HG03135 (cell line): Measurements from ENCODE around the gene S100A10.

ENCODE experiments used
- ATAC-seq: cut with Tn5 transposase; IDR thresholded peaks from one replicate; pipeline ENCODE4 v1.9.1; 2021; ENCODE audit warnings: mild to moderate bottlenecking, moderate library complexity; ENCODE audit not compliant: unreplicated experiment

Gene S100A10

DNA sequence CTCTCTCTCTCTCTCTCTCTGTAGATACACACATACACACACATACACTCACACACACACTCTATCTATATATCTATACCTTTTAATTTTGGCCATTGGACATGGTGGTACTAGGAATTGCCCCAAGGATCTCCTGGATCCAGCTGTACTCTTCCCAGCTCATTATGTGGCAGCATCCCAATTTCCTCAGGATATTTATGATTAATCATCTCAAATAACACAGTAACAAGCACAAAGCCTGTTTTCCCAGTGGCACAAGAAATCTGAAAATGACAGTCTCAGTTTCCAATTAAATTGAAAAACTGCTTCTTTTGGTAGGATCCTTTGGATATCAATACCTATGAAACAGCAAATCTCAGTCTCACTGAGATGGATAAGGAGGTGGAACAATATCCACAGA, 27.6 kb downstream of the S100A10 start:
- ATAC-seq, result no peak

DNA sequence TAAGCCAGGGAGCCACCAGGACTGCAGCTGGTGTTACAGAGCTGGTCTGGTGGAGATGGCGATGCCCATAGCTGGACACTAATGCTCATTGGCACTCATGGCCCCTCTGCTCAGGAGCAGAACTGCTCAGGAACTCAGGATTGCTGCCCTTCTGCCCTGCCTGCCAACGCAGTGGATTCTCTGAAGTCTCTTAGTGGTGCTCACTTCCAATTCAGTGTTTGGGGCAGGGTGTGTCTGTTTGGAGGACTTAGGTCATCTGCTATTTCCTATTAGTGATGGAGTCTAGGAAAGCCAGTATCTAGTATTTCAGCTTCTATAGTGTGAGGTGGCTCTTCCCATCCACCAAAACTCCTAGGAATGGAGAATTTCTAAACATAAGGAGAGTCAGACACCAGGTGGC, 29.1 kb downstream of the S100A10 start:
- no peak for ATAC-seq

DNA sequence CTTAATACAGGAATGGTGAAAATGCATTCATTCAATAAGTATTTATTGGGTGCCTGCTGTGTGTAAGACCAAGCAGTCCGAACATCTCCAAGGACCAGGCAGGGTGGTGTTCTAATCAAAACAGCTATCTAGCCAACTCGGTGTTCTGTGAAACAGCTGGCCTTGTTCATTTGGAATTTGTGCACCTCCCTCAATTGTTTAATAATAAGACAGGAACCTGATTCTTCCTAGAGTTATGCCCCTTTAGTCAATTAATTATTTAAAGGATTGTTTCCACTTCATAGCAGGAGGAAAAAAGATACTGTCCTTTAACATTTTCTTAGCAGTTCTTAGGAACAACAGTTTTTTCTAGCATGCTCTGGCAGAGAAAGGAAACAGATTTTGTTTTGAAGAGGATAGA, 30.4 kb downstream of the S100A10 start:
- no peak for ATAC-seq

DNA sequence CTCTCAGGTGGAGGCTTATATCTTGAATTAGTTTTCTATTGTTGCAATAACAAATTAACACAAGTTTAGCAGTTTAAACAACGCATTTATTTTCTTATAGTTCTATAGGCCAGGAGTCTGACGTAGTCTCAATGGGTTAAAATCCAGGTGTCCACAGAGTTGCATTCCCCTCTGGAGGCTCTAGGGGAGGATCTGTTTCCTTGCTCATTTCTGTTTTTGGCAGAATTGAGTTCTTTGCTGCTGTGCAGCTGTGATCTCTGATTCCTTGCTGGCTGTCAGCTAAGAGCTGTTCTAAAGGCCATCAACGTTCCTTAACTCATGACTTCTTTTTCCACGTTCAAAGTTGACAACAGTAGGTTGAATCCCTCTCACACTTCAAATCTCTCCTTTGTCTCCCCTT, 31.8 kb downstream of the S100A10 start:
- ATAC-seq, result no peak

DNA sequence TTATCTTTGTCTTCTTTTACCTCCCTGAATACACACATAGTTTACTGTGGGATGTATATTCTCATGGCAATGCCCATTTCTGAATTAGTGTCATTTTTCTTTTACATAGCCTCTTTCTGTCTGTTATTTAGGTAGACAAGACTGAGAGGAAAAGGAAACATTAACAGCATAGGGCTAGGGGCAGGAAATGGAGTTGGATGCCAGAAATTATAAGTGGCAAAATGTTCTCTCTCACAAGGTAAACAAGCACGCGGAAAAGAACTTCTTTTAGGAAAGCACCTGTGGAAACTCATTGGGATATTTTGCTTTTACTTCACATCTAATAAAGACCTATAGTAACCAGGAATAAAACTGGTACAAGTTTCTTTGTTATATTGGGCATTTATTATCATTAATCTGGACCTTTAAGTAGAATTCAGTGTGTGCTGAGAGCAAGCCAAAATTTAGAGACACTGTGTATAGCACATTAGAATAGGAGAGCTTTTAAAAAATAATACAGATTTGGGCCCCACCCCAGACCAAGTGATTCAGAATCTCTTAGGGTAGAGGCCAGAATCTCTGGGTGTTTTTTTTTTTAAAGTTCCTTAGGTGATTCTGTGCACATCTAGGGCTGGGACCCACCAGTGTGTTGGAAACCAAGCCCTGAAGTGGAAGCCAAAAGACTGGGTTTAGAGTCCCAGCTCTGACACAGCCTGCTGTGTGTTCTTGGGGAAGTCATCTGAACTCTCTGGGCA, 32.7 kb downstream of the S100A10 start:
- ATAC-seq, result no peak

DNA sequence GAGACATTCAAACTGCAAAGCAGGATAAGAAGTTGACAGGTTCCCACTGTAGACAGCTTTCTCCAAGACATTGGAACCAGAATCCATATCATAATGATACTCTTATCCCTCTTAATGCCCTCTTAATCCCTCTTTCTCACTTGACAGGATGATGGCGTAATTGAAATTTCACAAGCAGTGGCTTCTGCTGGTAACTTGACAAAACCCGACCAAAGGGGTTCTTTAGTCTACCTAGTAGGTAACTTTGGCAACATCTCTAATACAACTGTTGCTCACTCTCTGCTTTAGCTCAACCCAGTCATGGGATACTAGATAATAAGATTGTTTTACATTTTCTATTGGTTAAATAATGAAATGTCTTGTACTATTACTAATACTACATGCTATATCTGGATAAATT, 34.7 kb downstream of the S100A10 start:
- ATAC-seq, result no peak

DNA sequence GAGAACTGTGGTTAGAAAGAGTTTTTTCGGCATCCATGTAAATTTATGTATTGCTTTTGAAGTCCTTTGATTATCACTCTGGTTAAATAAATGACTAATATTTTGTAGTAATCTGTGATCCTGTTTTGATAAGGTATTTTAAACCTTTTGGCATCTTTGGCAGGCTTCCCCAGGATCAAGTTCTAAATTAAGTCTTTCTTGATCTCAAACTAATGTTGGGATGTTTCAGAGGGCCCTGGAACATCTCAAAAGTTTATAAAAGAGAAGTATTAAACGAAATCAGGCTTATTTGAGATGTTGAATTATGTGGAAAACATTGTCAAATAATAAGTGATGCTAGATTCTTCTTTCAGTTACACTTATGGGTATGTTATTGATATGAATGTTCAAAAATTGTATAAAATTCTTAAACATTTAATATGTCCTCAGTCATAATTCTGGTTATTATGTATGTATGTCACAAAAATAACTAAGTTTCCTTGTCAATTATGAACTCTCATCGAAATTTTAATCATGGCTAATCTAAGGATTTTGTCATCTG, 36.6 kb downstream of the S100A10 start:
- ATAC-seq, result no peak

DNA sequence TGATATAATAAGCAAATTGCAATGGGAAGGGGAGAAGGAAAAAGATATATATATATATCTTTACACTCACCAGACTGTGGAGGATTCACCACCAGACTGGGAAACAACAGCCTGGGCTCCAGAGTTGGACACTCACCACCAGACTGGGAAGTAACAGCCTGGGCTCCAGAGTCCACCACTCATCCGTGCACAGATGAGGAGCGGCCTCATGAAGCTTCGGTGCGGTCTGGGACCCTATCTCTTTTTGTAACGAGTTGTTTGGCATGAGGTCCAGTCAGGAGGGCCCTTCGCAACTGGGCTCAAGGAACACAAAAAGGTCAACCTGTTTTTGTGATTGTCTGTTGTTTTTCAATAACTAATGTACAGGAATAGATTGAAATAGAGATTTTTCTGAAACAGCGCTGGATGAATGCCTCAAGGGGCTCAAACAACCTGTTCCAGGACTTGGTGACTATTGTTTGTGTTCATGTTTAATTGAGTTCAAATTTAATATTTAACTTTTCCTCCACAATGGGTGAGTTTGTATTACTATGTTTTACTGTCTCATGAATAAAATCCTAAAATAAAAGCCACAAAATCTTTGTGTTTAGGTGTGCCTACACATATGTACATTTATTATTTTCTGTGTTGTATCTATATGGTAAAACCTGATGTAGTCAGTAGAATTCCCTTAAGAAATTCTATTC, 40.1 kb downstream of the S100A10 start:
- ATAC-seq, result no peak

DNA sequence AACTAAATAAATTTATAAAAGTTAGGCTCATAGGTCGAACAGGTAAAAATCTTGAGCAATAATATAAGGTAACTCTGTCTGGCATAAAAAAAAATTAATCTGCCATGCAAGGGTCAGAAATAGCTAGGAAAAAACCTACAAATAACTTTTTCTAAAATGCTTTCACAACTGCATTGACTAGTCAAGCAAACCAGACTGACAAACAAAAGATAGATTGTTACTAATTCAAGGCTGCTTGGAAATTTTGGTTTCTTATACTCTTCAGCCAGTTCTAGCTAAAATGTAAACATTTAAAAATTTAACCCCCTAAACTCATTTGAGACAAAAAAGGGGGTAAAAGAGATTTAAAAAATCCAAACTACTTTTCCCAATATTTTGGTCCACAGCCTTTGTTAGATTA, 40.8 kb downstream of the S100A10 start:
- ATAC-seq, result no peak

DNA sequence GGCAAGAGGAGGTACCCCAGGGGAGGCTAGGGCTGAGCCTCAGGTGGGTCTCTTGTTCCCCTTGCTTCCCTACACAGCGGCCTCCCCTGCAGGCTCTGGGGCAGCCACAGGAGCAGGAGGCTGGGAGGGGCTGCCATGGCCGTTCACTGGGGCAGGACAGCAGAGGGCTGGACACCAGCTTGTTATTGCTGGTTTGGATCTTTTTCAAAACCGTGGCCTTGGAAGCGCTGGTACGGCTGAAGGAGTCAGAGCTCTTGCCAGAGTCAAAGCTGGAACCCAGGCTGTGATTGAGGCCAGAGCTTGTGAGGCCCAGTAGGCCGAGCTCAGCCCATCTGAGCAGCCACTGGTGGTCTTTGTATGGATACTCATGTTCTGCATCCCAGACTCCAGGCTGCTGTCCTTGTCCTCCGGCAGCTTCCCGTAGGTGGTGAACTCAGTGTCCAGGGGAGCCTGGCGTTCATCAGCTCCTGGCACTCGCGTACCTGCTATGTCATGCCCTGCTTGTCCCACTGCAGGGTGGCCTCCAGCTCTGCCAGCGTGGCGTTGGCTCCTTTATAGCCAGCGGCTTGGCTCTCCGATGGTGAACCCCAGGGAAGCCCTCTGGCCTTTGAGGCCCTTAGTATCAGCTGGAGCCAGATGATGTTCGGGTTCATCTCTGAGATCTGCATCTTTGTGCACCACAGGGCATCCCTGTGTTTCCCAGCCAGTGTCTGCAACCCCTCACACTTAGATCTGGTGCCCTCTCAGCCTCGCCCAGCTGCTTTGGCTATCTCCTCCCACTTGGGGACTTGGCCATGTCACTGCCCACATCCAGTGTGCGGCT, 44.1 kb downstream of the S100A10 start:
- no peak for ATAC-seq

DNA sequence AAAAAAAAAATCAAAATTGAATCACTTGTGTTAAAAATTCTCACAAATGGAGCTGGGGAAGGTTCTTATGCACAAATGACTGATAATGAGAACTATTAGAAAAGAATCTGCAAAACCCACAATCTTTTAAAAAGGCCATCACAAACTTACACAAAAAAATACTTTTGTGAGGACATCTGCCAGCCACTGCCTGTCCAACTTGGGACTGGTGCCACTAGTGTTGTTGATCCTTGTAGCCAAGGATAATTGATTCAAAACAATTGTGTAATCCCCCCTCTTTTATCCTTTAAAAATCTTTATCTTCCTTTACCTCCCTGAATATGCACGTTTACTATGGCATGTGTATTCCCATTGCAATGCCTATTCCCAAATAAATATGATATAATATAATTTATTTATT, 45.2 kb downstream of the S100A10 start:
- no peak for ATAC-seq

DNA sequence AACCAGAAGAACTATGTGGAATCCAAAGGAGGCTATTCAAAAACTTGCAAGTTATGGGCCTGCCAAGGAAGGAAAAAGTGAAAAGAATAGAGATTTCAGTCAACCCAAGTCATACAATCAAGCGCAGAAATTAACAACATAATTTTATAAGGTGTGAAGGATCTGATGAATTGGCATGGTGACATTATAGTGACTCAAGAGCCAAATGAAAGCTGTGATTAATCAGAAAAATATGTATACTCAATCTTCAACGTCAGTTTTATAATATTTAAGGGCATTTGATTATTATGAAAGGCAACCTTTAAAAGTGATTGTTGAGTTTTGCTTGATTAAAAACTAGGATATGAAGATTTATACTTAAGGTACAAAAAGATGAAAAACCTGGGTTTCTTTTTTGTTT, 46.5 kb downstream of the S100A10 start:
- no peak for ATAC-seq

DNA sequence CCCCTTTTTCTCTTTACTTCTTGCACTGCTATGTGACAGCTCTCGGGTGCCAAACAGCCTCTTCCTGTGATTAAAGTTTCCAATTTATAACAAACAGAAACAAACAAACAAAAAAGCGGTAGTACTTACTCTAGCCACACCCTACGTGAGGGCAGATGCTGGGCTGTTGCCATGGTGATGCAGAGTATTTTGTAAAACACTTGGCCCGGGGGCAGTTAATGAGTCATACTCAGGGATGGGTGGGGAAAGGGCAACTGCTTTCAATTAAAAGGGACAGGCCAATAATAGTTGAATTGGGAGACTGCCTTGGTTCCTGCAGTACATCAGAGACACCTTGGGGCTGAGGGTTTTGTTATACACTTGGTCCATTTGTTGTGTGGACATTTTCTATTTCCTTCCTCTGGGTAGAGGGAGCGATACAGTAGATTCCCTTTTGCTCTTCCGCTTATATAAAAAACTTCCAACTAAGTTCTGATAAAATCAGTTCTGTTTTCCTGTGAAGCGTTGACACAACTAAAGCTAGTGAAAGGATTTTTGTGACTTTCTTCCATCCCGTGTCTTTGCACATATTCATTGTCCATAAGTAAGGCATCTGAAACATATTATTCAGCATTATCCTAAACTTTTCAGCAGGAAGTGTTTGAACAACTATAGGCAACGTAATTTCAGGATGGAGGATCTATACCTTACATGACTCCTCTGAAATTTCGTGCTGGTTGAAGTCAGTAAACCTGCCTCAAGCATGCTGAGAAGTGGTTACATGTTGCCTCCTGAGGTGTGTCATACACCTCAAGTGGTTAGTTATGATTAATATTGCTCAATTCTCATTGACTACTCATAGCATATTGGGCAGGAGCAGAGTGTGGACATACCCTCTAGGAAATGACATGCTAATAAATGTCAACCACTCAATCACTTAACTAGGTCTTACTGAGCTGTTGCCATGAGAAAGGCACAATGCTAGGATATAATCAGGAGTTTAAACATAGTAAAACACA, 47.6 kb downstream of the S100A10 start:
- ATAC-seq, result peak; percentile 57

DNA sequence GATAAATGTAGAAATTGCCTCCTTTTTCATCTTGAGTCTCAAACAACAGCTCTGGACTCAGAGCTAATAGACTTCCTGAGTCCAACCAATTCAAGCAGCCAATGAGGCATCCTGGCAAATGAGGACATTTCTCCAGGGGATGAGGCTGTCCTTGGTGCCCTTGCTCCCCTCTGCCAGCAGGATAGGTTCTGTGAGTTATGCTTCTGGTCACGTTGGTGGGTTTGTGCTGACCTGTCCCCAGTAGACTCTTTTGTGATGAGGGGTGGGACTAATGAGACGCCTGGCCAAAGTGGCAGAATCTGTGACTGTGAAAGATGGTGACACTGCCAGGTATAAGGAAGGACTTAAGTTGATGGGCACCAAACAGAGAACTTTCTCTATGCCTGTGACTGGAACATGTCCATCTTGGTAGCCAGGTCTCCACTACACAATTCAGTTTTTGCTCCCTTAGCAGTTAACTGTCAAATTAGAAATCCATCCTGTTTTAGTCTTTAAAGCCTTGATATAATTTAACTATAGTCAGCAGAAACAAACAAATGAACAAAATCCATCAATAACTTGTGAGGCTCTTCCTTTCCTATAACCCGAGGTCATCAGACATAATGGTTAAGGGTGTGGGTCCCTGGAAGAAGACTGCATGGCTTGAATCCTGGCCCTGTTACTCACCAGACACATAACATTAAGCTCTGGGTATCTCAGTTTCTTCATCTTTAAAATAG, 48.6 kb downstream of the S100A10 start:
- no peak for ATAC-seq

DNA sequence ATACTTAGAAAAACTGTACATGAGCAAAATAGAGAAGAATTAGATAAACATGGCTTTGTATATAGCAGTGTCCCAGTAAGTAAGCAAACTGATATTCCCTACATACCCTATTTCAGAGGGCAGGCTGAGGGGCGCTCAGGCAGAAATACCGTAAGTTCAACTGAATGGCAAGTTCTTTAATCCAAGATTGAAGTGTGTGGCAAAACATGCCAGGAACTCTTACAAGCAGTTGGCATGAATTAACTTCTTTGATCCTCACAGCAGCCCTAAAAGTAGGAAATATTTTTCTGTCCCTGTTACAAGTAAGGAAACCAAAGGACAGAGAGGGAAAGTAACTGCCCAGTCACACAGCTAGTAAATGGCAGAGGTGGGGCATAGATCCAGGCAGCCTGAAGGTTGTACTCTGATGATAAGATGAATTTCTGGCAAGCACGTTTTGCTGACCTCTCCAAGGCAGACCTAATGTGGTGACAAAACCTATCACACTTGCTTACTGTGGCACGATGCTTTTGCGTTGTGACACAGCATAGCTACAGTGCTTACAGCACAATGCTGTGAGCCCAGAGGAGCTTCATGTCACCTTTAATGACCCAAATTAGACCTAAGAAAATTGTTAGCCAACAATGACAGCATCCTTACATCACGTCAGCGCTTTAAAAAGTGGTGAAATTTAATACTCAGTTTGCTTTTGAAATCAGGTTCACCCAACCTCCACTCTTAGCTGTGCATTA, 49.4 kb downstream of the S100A10 start:
- no peak for ATAC-seq

DNA sequence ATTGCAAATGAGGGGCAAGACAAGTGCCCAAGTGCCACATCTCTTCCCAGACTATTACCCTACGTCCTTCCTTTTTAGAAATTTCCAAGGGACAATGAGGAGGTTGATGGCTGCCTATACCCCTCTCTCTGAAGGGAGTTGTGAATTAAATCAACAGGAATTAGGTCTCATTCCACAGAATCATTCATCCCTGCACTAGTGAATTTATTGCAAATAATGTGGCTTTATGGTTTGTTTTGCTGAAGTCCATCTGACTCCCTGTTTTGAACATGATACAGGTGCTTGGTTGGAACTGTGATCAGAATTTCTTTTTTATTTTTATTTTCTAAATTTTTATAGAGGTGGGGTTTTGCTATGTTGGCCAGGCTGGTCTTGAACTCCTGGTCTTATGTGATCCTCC, 50.1 kb downstream of the S100A10 start:
- ATAC-seq, result no peak

DNA sequence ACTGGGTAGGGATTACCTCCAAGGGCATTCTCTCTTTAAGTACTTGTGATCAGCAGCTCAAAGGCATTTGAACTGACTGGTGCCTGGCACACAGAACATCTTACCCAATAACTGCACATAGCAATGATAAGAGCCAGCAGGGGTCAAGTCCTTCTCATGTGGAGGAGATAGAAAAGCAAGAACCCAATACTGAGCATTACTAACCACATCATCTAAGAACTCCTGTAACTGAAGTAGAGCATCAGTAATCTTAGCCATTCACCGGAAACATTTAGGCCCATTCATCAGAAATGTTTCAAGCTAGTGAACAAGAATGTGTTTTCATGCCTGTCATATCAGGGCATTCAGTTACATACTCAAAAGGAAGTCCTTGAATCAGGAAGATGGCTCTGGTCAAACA, 50.8 kb downstream of the S100A10 start:
- no peak for ATAC-seq

DNA sequence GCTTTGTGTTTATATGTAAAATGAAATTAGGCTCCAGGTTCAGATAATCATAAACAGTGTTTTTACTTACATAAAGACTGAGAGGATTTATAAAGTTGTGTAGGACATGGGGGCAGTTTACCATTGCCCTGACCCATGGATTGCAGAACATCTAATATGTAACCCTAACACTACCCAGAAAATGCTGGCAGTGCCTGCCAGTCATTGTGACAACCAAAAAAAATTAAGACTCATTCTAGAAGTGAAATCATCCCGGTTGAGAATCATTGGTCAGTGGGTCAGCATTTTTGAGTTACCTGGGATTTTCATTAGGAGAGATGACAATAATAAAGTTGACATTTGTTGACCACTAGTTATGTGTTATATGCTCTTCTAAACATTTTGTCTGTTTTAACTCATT, 53.1 kb downstream of the S100A10 start:
- no peak for ATAC-seq

DNA sequence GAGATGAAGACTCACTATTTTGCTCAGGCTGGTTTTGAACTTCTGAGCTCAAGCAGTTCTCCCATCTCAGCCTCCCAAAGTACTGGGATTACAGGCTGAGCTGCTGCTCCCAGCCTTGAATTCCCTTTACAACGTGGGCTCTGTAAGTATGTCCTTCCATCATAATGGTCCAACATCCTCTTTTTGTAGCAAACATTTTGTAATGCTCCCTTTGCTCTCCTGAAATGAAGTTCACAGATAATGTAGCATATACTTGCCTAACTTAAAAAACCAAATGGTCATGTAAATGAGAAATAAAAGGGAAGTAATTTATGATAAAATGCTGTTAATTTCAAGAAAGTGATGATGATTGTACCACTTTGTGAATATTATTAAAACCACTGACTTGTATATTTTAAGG, 53.9 kb downstream of the S100A10 start:
- ATAC-seq, result no peak
